ENCODE data around the gene PDE7B. TPM values are rescaled to one million over a fixed set of nuclear protein-coding genes. Genes with fewer than 3 reads are reported as not detected.

The PDE7B gene
- total RNA-seq, 6 experiments from 2014 or later = 1.2 to 5.8 (median 4.5) TPM

DNA sequence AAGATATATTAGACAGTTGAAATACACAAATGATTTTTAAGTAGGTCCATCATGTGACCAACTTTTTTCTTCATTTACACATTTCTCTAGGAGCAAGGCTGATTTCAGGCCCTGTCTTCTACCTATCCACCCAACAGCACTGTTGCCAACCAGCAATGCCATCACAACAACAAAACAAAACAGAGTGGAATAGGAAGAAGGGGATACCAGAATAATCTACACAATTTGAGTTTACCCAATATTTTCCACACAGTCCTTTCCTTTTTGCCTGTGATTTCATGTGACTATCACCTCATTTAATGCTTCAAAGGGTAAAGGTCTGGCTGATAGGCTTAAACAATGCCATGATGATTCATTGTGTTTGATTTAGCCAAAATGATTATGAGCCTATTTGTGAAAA is 303.7 kb downstream of the PDE7B start:
- DNase-seq = no peak
- Mint-ChIP-seq H3K4me1 (ENCODE audit: low read depth) (no peaks in the 10 kb centered on the region), H3K36me3 (ENCODE audit: low read depth) (peaks cover 28% of the 10 kb centered on the region; the same call in 1 of the 2 replicates), H3K4me3 (no peak overlapping the region), H3K27me3 (ENCODE audit: insufficient read depth) (peaks cover 1% of the 10 kb centered on the region; the same call in 1 of the 2 replicates), H3K9me3 (no peaks in the 10 kb centered on the region), H3K27ac (no peak overlapping the region)
- TF ChIP-seq, protein P1, sequence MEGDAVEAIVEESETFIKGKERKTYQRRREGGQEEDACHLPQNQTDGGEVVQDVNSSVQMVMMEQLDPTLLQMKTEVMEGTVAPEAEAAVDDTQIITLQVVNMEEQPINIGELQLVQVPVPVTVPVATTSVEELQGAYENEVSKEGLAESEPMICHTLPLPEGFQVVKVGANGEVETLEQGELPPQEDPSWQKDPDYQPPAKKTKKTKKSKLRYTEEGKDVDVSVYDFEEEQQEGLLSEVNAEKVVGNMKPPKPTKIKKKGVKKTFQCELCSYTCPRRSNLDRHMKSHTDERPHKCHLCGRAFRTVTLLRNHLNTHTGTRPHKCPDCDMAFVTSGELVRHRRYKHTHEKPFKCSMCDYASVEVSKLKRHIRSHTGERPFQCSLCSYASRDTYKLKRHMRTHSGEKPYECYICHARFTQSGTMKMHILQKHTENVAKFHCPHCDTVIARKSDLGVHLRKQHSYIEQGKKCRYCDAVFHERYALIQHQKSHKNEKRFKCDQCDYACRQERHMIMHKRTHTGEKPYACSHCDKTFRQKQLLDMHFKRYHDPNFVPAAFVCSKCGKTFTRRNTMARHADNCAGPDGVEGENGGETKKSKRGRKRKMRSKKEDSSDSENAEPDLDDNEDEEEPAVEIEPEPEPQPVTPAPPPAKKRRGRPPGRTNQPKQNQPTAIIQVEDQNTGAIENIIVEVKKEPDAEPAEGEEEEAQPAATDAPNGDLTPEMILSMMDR (IDR thresholded peaks at IDR 0.05) = no peak

DNA sequence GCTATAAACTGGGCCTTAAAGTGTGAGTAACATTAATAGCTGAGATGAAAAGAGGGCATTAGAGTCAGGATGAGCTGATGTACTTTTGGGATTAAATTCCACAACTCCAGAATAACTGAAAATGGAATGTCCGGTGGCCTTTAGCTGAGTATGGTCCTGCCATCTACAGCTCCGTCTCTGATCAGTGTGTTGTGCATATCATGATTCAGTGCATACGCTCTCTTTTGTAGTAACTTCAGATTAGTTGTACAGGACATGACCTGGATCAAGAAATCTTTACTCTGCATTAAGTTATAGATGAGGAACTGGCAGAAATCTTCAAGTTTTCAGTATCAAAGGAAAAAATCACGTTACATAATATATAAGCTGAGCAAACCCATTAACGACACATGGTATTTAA is 306.2 kb downstream of the PDE7B start:
- Mint-ChIP-seq H3K9me3 (peaks cover 4% of the 10 kb centered on the region; the same call in 1 of the 2 replicates), H3K27me3 (ENCODE audit: insufficient read depth) (peaks cover 1% of the 10 kb centered on the region; the same call in 1 of the 2 replicates), H3K27ac (no peak overlapping the region), H3K4me1 (ENCODE audit: low read depth) (no peaks in the 10 kb centered on the region), H3K4me3 (no peak overlapping the region), H3K36me3 (ENCODE audit: low read depth) (peaks cover 24% of the 10 kb centered on the region; the same call in 1 of the 2 replicates)
- DNase-seq = no peak
- TF ChIP-seq, protein P1 (IDR thresholded peaks at IDR 0.05) = no peak

DNA sequence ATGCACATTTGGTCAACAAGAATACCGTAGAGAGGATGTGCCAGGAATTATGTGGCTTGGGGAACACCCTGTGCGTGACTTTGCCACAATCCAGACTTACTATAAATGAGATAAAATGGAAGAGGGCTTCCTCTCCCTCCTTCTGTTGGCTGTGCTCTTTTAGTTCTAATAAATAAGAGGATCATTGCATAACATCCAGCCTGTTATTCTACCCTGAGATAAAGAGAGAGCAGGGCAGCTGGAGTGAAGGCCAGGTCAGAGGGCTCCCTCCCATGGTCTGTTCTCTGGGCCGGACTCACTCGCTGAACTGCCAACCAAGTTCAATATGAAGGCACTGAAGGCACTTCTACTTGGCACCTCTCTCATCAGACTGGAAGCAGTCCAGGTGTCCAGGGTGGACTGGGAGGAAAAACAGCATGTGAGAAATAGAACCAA is 306.9 kb downstream of the PDE7B start:
- no peaks in the 10 kb centered on the region for H3K4me1 Mint-ChIP-seq (ENCODE audit: low read depth)
- H3K9me3 Mint-ChIP-seq = peaks cover 4% of the 10 kb centered on the region; the same call in 1 of the 2 replicates
- DNase-seq = no peak
- H3K36me3 Mint-ChIP-seq (ENCODE audit: low read depth) = peaks cover 22% of the 10 kb centered on the region; the same call in 1 of the 2 replicates
- H3K4me3 Mint-ChIP-seq = no peak overlapping the region
- H3K27me3 Mint-ChIP-seq (ENCODE audit: insufficient read depth) = peaks cover 1% of the 10 kb centered on the region; the same call in 1 of the 2 replicates
- H3K27ac Mint-ChIP-seq = no peak overlapping the region
- TF ChIP-seq, protein P1 (IDR thresholded peaks at IDR 0.05) = no peak

DNA sequence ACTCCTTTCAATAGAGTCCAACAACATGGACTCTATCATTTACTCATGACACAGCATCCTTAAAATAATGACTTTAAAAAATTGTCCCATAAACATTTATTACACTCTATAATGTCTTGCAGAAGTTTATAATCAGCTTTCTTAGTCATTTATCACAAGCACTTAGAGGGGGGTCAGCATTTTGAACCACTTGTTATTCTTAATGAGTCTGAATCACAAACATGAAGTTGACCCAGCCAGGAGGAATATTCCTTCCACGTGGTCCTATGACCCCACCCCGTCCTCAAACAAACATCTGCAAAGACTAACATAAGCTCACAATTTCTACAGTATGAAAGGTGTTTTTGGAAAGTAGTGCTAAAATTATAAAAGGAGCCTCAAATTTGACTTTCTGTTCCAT is 307.5 kb downstream of the PDE7B start:
- H3K27me3 Mint-ChIP-seq (ENCODE audit: insufficient read depth) = peaks cover under 1% of the 10 kb centered on the region; the same call in 1 of the 2 replicates
- TF ChIP-seq, protein P1 (IDR thresholded peaks at IDR 0.05) = no peak
- no peak for DNase-seq
- H3K4me3 Mint-ChIP-seq = no peak overlapping the region
- H3K4me1 Mint-ChIP-seq (ENCODE audit: low read depth) = no peaks in the 10 kb centered on the region
- no peak overlapping the region for H3K27ac Mint-ChIP-seq
- peaks cover 4% of the 10 kb centered on the region; the same call in 1 of the 2 replicates for H3K9me3 Mint-ChIP-seq
- peaks cover 27% of the 10 kb centered on the region; the same call in 1 of the 2 replicates for H3K36me3 Mint-ChIP-seq (ENCODE audit: low read depth)

DNA sequence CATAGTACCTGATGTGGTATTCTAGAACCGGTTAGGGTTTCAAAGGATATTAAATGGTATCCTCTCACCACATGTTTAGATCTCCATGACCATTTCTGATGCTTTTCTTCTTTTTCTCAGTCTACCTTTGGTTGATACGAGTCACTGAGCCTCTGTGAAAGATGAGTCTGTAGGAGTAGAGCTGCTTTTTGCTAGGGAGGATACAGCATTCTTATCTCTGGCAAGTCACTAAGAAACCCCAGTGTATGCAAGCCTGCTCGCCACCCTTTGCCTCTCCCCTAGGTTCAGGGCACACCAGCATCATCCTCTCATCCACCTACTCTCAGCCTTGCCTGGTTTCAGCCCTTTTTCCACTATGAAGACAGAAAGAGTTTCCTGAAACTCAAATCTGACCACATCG is 308.7 kb downstream of the PDE7B start:
- TF ChIP-seq, protein P1 (IDR thresholded peaks at IDR 0.05) = no peak
- DNase-seq = no peak
- Mint-ChIP-seq H3K4me3 (no peak overlapping the region), H3K9me3 (peaks cover 4% of the 10 kb centered on the region; the same call in 1 of the 2 replicates), H3K4me1 (ENCODE audit: low read depth) (no peaks in the 10 kb centered on the region), H3K27me3 (ENCODE audit: insufficient read depth) (no peaks in the 10 kb centered on the region), H3K36me3 (ENCODE audit: low read depth) (peaks cover 20% of the 10 kb centered on the region; the same call in 1 of the 2 replicates), H3K27ac (no peak overlapping the region)

All from HFFc6 (cell line).